Measurements from ENCODE around the gene ZSCAN18.

ZSCAN18 gene

GRCh38 chr19:58096884-58097283 is 1.1 kb downstream of the ZSCAN18 start:
- DNase-seq (ENCODE audit: low read depth) = no peak
- TF ChIP-seq CTCF (conservative IDR thresholded peaks at IDR 0.05; ENCODE audit: control insufficient read depth, insufficient read depth, low read depth, low read length) = no peak
- H3K4me3 ChIP-seq (ENCODE audit: control insufficient read depth, low read depth, low read length) = no peak overlapping the region

- DNase-seq (ENCODE audit: low read depth) = no peak
Observed at GRCh38 chr19:58095328-58095727, 2.7 kb downstream of the ZSCAN18 start.

GRCh38 chr19:58093071-58093470 is 5.0 kb downstream of the ZSCAN18 start:
- TF ChIP-seq CTCF (conservative IDR thresholded peaks at IDR 0.05; ENCODE audit: control insufficient read depth, insufficient read depth, low read depth, low read length) = no peak
- H3K4me3 ChIP-seq (ENCODE audit: control insufficient read depth, low read depth, low read length) = no peak overlapping the region
- no peak for DNase-seq (ENCODE audit: low read depth)

More at GRCh38 chr19:58095328-58095727, 2.7 kb downstream of the ZSCAN18 start:
- no peak overlapping the region for H3K4me3 ChIP-seq (ENCODE audit: control insufficient read depth, low read depth, low read length)
- no peak for TF ChIP-seq CTCF (conservative IDR thresholded peaks at IDR 0.05; ENCODE audit: control insufficient read depth, insufficient read depth, low read depth, low read length)

GRCh38 chr19:58091251-58091995 is 6.6 kb downstream of the ZSCAN18 start:
- no peak for TF ChIP-seq CTCF (conservative IDR thresholded peaks at IDR 0.05; ENCODE audit: control insufficient read depth, insufficient read depth, low read depth, low read length)
- no peak overlapping the region for H3K4me3 ChIP-seq (ENCODE audit: control insufficient read depth, low read depth, low read length)
- DNase-seq (ENCODE audit: low read depth) = no peak

DNA sequence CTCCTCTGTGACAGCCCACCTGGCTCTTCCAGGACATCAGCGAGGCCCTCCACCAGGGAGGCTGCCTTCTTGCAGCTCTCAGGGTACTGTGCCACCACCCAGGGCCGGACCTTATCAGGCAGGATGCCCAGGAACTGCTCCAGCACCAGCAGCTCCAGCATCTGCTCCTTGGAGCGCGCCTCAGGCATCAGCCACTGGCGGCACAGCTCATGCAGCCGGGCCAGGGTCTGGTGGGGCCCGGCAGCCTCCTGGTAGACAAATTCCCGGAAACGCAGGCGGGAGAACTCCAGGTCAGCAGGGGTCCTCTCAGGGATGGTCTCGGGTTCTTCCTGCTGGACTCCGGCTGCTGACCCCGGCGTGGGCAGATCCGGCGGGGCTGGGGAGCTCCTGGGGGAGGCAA is 8.2 kb downstream of the ZSCAN18 start:
- H3K4me3 ChIP-seq (ENCODE audit: control insufficient read depth, low read depth, low read length) = no peak overlapping the region
- DNase-seq (ENCODE audit: low read depth) = no peak
- TF ChIP-seq CTCF (conservative IDR thresholded peaks at IDR 0.05; ENCODE audit: control insufficient read depth, insufficient read depth, low read depth, low read length) = no peak

DNA sequence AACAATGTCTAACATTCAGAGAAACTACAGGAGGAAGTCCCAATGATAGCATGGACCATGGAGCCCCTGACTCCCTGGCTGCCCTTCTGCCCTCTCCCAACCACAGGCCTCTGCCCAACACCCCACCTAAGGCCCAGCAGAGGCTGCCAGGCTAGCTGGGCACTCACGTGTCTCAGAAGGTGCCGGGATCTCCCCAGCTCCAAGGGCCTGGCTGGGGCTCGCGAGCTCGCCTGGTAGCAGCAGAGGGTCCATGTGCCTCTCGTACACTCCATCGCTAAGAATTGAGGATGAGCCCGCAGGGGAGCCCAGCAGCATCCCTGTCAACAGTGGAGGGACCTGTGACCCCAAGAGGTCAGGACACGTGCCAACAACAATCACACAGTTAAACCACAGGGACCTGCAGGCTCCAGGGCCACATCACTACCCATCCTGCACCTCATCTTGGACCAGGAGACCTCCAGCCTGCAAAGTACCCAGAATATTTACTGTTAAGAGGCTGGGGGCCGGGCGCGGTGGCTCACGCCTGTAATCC is 9.4 kb downstream of the ZSCAN18 start:
- TF ChIP-seq CTCF (conservative IDR thresholded peaks at IDR 0.05; ENCODE audit: control insufficient read depth, insufficient read depth, low read depth, low read length) = no peak
- DNase-seq (ENCODE audit: low read depth) = no peak
- H3K4me3 ChIP-seq (ENCODE audit: control insufficient read depth, low read depth, low read length) = no peak overlapping the region
